Nephron (organoid): ENCODE data around the gene UBE4A.

Experiments
- H3K27ac Mint-ChIP-seq, 3 experiments: 2 replicates each; pipeline ENCODE4 v1.8.0; 2020; ENCODE audit warnings: mixed read lengths in 3 of 3, mild to moderate bottlenecking in 2 of 3, moderate library complexity in 1 of 3
- H3K27me3 Mint-ChIP-seq: 2 replicates; pipeline ENCODE4 v1.8.0; 2021; ENCODE audit warnings: low read depth, mild to moderate bottlenecking, moderate library complexity, mixed read lengths
- H3K36me3 Mint-ChIP-seq: 2 replicates; pipeline ENCODE4 v1.8.0; 2020; ENCODE audit warnings: low read depth, mixed read lengths
- H3K4me1 Mint-ChIP-seq: 2 replicates; pipeline ENCODE4 v1.8.0; 2020; ENCODE audit warnings: mixed read lengths
- H3K4me3 Mint-ChIP-seq, 3 experiments: 2 replicates each; pipeline ENCODE4 v1.8.0; 2020; ENCODE audit warnings: mild to moderate bottlenecking in 3 of 3, mixed read lengths in 3 of 3, moderate library complexity in 2 of 3
- H3K9me3 Mint-ChIP-seq: 2 replicates; pipeline ENCODE4 v1.8.0; 2020; ENCODE audit warnings: mixed read lengths
- CTCF ChIP-seq, 3 experiments: fragments of 200-600 bp; sonication (generic); IDR thresholded peaks; one replicate each; pipeline ENCODE4 v1.5.0; 2021; ENCODE audit warnings: antibody characterized with exemption in 3 of 3; ENCODE audit not compliant: unreplicated experiment in 3 of 3

UBE4A gene

GRCh38 chr11:118343248-118343647, 16.2 kb upstream of the UBE4A start:
- Mint-ChIP-seq H3K4me3 (no peak overlapping the region), H3K27me3 (peaks cover 49% of the 10 kb centered on the region), H3K27ac (no peak overlapping the region), H3K9me3 (peaks cover 3% of the 10 kb centered on the region), H3K36me3 (no peaks in the 10 kb centered on the region), H3K4me1 (no peaks in the 10 kb centered on the region)
- TF ChIP-seq CTCF (IDR thresholded peaks at IDR 0.05; ENCODE audit: unreplicated experiment in 3 of 3): no peak

- Mint-ChIP-seq H3K27me3 (peaks cover 57% of the 10 kb centered on the region), H3K4me3 (no peak within 1 kb of the TSS), H3K9me3 (peaks cover 3% of the 10 kb centered on the region), H3K27ac (no peak within 1 kb of the TSS), H3K4me1 (no peaks in the 10 kb centered on the region), H3K36me3 (no peaks in the 10 kb centered on the region)
- TF ChIP-seq CTCF (IDR thresholded peaks at IDR 0.05; ENCODE audit: unreplicated experiment in 3 of 3): no peak
Measured at GRCh38 chr11:118343981-118344515, 15.4 kb upstream of the UBE4A start, which contains the start of gene CD3G. Gene CD3G, plus strand, starts transcription at chr11:118344344. Its CDS starts 80 bp downstream, at chr11:118344424.

- no peak for TF ChIP-seq CTCF (IDR thresholded peaks at IDR 0.05; ENCODE audit: unreplicated experiment in 3 of 3)
- H3K9me3 Mint-ChIP-seq: peaks cover 3% of the 10 kb centered on the region
- no peak overlapping the region for H3K27ac Mint-ChIP-seq
- H3K36me3 Mint-ChIP-seq: no peaks in the 10 kb centered on the region
- H3K4me1 Mint-ChIP-seq: no peaks in the 10 kb centered on the region
- no peak overlapping the region for H3K4me3 Mint-ChIP-seq
- peaks cover 77% of the 10 kb centered on the region for H3K27me3 Mint-ChIP-seq
Measured at GRCh38 chr11:118349475-118349874, 9.9 kb upstream of the UBE4A start.

GRCh38 chr11:118353084-118353710, 6.2 kb upstream of the UBE4A start:
- TF ChIP-seq CTCF (IDR thresholded peaks at IDR 0.05; ENCODE audit: unreplicated experiment in 3 of 3): peak; percentile 52 to 68 (median 58)
- Mint-ChIP-seq H3K27ac (no peak overlapping the region), H3K9me3 (no peaks in the 10 kb centered on the region), H3K36me3 (no peaks in the 10 kb centered on the region), H3K27me3 (peaks cover 45% of the 10 kb centered on the region), H3K4me3 (no peak overlapping the region), H3K4me1 (no peaks in the 10 kb centered on the region)

- peaks cover 10% of the 10 kb centered on the region for H3K4me1 Mint-ChIP-seq
- no peaks in the 10 kb centered on the region for H3K9me3 Mint-ChIP-seq
- H3K4me3 Mint-ChIP-seq: no peak overlapping the region
- H3K27me3 Mint-ChIP-seq: peaks cover 15% of the 10 kb centered on the region
- H3K36me3 Mint-ChIP-seq: no peaks in the 10 kb centered on the region
- TF ChIP-seq CTCF (IDR thresholded peaks at IDR 0.05; ENCODE audit: unreplicated experiment in 3 of 3): no peak
- H3K27ac Mint-ChIP-seq: no peak overlapping the region
Measured at GRCh38 chr11:118358071-118358470, 1.3 kb upstream of the UBE4A start.
